NCI-H82 (cell line): Measurements from ENCODE around the gene MYO5A.

Source experiments
- DNase-seq: peaks from one replicate; lab custom pipeline; 2025; lab: John Stamatoyannopoulos, UW

The MYO5A gene

DNA sequence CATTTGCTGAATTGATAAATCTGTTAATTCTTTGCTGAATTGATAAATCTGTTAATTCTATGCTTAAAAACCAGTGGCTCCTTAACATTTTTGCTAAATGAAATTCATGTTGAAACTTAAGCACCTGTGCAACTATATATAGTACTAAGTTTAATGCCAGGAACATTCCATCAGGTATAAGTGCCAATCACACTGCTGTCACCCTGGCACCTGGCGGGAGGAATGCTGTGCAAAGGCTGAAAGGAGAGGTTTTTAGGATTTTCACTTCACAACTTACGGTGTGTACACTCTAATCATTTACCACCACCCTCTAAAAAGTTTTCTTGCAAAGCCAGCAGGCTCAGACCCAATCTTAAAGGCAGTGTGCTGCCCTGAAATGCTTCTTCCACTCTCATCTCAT, 199.5 kb downstream of the MYO5A start:
- no peak for DNase-seq

DNA sequence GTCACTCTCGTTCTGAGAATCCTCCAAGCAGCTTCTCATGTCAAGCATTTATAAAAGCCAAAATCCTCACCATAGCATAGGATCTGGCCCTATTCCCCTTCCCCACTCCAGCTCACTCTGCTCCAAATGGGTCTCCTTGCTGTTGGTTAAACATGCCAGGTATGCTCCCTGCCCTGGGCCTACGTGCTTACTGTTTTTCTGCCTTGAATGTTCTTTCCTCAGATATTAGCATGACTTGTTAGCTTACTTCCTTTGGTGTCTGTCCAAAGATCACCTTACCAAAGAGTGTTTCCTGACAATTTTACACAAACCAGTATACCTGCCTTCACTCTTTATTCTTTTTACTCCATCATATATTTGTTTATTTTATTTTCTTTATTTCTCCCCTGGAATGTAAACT, 200.0 kb downstream of the MYO5A start:
- no peak for DNase-seq

DNA sequence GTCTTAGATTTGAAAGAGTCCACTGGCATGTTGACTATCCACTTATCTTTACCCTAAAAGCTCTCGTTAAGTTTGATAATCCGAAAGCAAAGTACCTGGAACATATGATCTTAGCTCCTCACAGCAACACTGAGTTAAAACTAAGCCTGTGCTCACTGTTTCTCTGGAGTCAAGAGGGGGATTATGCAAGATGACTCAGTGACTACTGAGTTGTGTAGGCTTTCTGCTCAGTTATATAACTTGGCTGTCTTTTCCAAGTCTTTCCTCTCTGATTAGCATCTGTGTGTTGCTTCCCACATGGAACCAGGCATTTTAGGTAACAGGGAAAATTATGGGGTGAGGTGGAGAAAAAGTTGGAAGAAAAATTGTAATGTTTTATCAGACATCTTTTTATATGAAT, 201.9 kb downstream of the MYO5A start:
- peak; percentile 66 for DNase-seq

DNA sequence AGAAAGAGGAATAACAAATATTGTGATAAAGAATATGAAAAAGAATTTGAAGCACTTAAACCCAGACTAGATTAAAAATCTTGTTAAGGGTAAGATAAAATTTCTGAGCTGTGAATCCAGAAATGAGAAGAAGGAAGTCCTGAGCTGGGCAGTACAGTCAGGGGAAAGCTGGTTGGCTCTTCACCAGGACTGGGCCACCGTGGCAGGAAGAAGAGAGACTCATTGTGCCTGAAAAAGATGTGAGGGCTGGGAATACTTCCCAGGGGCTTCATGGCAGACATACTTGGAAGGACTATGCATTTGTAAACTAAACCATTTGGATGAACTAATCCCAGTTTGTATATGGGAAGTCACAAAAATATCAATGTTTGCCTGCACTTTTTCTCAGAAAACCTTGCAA, 204.6 kb downstream of the MYO5A start:
- DNase-seq = no peak

DNA sequence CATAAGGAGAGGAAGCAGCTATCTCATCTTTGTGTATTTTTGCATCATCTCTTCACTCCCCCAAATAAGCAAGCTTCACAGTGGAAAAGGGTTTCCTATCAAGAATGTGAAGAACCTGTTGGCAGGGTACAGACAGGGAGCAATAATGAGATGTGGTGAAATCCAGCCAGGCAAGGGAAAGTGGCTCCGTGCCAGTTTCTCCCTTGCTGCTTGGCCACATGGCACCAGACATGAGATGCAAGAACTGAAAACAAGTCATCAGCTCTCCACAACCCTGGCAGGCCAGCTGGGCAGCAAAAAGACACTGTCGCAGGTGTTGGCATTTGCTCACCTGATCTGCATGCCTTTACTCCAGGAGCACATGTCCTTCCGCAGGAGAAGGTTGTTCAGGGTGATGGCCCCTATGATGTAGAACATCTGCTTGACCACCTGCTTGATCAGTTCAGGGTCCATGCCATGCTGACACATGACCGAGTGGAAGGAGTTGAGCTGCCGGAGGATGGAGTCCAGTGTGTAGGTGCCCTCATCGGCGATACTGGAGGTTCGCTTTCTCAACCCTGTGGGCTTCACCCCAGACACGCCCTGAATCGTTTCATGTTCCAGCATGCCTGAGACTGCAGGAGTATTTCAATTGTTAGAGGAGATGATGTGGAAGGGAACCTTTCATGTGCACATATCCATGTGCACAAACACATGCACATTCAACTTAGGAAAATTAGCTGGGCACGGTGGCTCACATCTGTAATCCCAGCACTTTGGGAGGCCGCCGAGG, 209.8 kb downstream of the MYO5A start:
- DNase-seq = no peak

DNA sequence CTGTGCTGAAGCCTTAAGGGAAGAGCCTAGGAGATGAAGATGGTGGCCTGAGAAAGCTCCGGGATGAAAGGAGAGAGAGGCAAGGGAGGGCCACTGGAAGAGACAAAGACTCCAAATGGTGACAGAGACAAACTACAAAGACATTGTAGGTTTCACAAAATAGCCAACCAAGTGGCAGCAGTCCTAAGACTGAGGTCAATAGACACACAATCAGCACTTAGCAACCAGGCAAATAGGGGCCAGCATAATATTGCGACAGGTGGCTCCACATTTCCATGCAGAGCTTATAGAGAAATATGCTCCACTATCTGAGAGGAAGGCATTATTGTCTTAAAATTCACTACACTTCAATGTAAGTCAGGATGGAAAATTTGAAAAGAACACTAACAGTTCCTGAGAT, 211.0 kb downstream of the MYO5A start:
- DNase-seq = no peak

DNA sequence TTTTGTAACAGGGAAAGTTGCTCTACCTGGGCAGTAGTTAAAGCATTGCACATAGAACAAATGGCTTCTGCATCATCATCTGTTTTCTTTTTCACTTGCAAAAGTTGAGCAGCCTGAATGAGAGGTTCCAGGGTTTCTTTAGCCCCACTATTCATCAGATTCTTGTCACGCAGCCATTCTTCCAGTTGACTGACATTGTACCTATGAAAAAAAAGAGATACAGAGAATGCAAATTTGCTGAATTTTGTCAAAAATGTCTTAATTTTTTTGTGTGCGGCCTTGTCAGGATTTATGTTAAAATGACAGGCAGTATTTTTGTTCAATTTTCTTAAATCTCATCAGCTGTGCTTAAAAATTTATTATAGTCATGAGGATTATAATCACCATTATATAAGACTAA, 211.7 kb downstream of the MYO5A start:
- DNase-seq = no peak

DNA sequence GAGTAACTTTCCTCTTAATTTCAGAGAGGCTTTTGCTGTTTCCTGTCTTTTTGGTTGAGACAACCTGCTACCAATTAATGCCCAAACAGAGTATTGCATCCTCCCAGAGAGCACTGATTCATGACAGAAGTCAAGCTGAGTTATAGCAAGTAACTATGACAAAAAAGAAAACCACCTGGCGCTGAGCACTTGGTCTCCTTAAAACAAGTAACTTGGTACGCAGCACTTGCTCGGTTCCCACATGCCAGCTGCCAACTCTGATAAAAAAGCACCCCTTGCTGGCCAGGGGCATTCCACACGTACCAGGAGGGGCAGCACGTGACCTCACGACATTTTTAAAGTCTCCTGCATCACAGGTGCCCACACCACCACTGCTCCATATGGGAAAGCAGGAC, 219.5 kb downstream of the MYO5A start:
- DNase-seq = no peak

DNA sequence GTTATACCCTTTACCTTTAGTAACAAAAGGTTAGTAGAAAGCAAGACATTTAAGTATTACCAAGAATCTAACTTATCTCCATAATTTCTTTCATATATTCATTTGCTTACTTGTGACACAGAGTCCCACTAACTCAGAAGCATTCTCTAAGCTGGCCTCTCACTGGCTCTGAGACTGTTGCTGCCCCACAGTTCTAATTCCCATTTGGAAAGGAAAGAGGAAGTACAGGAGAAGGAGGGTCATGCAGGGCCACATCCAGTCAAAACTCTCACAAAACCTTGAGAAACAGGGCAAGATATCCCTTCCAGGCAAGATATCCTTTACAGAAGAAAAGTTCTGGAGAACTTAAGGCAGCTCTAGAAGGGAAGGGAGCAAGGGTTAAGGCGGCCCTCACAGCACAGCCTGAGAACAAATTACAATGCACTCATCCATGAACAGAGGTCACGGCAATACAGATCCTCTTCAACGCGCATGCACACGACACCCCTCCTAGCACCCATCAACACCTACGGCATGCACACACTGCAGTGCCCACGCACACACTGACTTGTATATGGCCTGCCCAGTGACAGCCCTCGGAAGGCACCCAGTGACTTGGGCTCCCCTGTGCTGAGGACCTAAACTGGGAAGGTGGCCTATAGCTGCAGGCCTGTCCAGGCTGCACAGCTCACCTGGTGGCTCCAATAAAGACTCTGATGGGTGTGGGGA, 220.1 kb downstream of the MYO5A start:
- no peak for DNase-seq

DNA sequence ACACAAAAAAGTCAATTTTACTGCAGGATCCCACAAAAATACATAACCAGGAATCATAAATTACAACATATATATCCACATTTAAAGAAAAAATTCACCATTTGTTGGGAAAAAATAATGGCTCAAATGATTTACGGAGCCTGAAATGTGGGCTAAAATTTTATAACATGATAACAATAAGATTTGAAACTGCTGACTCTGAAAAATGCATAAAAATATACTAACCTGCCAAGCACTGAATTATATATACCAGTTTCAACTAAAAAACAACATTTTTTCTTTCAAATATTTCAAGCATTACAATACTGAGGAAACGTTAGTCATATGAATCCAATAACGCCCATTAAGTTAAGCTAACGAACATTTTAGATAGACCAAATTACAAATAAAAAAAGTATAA, 220.8 kb downstream of the MYO5A start:
- no peak for DNase-seq

DNA sequence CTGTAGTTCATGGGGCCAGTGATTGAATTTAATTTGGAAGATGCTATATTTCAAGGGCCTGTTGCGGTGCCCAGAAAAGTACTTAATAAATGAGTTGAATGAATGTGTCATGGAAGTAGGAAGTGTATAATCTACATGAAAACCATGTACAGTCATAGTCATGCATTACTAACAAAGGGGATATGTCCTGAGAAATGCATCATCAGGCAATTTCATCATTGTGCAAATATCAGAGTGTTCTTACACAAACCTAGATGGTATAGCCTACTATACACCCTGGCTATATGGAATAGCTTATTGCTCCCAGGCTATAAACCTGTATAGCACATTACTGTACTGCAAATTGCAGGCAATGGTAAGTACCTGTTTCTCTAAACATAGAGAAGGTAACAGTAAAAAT, 222.4 kb downstream of the MYO5A start:
- DNase-seq = no peak

DNA sequence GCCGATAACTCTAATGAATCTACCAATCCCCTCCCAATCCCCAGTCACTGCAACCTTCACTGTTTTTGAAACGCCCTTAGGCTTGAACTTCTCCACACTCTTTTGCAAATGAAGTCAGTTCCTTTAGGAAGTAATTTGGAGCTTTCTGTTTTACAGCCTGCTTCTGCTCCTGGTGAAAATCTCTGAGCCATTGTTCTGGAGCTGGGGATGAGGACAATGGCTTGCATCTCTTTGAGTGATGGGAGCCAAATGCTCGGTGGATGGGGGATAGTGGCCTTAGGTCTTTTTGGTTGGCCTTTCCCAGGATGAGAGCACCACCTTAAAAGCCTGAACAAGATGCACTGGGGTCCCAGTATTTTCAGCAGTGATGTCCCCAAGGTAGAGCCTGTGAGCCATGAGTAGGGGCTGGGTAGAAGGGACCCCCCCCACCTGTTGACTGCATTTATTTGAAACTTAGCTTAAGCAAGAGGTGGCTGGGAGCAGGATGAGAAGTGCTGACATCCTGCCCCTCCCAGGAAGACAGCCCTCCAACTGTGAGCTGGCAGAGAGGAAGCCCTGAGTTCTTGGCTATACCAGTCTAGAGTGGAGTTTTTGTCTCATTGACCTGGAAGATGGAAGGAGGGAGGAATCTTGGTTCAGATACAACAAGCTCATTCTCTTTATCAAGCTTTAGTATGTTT, 225.4 kb downstream of the MYO5A start:
- DNase-seq = no peak

DNA sequence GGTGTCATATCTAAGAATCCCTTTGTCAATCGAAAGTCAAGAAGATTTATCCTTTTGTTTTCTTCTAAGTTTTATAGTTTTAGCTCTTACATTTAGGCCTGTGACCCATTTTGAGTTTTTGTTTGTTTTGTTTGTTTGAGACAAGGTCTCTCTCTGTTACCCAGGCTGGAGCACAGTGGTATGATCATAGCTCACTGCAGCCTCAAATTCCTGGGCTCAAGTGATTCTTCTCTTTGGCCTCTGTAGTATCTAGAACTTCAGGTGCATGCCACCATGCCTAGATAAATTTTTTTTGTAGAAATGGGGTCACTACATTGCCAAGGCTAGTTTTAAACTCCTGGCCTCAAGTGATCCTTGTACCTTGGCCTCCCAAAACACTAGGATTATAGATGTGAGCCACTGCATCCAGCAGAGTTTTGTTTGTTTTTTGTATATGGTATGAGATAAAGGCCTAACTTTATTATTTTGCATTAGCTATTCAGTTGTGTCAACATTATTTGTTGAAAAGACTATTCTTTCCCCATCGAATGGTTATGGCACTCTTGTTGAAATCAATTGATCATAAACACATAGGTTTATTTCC, 227.3 kb downstream of the MYO5A start:
- no peak for DNase-seq

DNA sequence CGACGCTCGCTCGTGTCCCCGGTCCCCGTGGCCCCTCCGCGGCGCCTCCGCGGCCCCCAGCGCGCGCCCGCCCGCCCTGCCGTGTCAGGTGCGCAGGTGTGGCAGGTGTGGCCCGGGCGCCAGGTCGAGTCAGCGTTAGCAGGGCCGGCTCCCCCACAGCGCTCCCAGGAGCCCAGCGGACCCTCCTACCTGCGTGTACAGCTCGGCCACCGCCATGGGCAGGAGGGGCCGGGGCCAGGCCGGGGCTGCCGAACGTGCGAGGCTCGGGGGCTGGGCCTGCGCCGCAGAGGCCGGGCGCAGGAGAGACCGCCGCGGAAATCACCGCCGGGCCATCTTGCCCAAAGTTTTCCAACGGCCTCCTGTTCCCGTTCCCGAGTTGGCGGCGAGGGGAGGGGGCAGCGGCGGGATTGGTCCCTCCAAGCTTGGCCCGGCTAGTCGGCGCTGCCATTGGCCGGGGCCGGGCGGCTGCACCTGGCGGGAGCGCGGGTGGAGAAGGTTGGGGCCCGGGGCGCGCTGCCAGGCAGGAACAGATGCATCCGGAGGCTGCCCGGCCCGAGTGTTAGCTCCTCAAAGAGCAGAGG, 233.2 kb downstream of the MYO5A start, which contains the start of gene MYO5C:
Gene MYO5C, minus strand, starts transcription at position 384 of the 581 bp plus-strand sequence. Its CDS starts 168 bp downstream, at position 216.
- peak; percentile 70 for DNase-seq

DNA sequence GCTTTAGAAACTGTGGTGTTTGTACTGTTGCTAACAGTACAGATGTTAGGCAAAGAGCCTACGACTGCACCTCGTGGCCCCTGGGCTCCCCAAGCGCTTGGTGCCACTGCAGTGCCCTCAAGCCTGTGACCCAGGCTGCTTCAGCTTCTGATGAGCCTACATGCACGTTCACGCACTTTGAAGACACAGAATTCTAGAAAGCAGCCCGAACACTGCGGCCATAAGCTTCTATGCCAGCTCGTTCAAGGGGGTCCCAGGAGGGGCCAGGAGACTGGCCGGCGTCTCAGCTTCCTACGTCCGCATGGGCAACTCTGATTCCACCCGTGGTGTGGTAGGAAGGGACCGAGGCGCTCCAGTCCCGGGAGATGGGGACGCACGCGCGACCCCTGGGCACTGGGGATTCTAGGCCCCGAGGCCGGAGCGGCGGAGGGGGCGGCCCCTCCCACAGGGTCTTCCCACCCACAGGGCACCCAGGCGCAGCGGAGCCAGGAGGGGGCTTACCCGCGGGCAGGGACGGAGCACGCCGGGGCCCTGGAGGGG, 233.7 kb downstream of the MYO5A start:
- peak; percentile 40 for DNase-seq

DNA sequence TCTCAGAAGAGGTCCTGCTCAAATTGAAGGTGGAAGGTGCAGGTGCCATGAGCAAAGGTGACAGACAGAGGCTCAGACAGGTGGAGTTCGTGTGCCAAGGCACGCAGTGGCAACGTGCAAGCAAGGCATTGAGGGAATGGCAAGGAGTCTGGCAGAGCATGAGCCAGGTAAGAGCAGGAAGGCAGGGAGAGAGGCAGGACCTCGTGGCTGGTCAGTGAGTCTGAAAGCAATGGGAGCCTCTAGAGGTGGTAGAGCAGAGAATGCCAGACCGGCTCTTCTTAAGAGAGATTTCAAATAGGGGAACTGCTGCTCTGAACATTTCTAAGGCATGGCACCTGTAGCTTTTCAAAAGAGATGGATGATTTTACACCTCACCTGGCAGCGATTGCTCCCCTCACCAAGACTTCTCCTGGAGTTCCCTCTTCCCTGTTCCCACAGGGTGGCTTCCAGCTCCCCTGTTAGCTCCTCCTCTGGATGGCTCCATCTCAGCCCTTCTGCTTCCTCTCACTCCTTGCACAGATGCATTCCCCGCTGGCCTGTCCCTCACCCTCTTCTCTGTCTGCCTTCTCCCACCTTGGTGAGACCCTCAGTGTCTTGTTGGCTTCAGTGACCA, 235.8 kb downstream of the MYO5A start:
- DNase-seq = no peak

DNA sequence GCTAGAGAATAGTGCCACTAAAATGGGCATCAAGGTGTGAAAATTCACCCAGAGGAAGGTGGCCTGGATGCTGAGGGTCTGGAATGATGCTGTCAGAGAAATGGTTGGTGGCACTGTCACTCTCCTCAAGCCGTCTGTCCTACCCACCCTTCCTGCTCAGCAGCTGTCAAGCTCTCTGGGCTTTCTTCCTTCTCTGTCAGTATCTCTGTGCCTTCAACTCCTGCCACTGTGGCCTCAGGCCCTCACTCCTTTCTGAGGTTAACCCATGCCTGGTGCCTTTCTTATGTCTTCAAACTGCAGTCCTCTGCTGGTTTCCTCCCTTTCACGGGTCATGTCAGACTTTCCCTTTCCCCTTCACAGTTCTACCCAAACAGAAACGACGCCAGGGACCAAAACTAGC, 237.5 kb downstream of the MYO5A start:
- DNase-seq = no peak

DNA sequence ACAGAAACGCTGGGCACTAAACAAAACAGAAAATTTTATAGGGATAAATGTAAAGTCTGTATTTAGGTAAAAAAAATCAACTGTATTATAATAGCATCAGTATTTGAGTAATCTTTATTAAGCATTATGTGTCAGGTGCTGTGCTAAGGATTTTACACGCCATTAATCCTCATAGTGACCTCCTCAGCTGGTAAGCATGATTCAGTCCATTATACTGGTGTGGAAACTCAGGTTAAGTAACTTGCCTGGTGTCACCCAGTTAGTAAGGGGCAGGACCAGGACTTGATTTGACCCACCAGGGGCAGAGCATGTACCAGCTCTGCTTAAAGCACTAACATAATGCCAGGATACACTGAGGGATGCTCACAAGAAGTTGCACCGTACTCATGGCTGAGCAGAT, 237.9 kb downstream of the MYO5A start:
- no peak for DNase-seq

DNA sequence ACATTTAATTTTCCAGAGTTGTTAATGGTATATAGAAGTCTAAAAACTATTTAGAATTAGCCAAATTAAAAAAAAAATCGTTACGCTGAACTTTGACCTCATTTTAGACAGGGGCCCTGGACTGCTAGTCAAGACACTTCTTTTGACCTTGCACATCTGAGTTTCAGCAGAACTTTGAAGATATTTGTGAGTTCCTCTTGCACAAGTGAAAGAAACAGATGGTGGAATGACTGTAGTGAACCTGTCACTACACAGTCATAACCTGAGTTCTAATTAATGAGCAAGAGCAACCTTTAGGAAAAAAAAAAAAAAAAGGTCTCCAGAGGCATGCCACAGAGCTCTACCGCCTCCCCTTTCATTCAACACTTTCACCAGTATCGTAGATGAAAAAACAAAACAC, 238.4 kb downstream of the MYO5A start:
- no peak for DNase-seq

DNA sequence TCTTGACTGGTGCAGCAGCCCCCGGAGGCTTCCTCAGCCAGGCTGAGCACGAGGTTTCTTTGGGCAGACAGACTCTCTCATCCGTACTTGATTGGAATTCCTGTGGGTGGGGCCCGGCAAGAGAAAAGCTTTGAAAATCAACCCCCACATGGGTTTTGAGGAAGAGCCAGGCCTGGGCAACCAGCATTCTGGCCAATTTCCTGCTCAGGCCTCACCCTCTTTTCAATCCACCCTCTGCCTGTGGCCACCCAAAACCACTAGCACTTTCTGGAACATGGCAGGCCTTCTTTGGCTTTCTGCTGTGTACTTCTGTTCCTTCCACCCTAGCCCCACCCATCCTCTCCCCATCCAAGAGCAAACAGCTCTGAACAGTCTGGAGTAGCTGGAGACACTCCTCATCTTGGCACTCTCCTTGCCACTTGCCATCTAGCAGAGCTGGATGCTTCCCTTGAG, 239.0 kb downstream of the MYO5A start:
- DNase-seq = no peak

DNA sequence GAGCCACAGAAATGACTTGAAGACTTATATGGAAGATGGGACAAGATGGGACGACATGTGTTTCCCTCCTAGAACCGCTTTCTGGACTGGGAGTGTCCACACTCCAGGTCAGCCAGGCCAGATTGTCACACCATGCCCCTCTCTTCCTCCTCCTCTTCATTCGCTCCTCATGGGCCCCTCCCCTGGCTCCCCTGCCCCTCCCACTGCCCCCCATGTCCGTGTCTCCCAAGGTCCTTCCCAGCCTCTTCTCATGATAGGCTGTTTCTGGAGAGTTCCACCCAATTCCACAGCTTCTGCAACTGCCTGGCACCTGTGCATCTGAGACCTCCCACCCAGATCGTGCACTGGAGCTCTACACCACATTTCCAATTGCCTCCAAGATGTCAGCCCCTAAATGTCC, 239.7 kb downstream of the MYO5A start:
- no peak for DNase-seq
